Activated CD8-positive, alpha-beta memory T cell treated with anti-CD3 and anti-CD28 coated beads, Interleukin-2, amount 50 U/mL, for 24 hours (primary cell): Measurements from ENCODE around the gene THG1L.
"Not testable (repeated sequence)": the region's sequence is repeated elsewhere in the genome, so short reads cannot be mapped to it uniquely, and the experiment has no call there.

ENCODE experiments used
- DNase-seq: peaks from one replicate; pipeline ENCODE4 v3.0.0-alpha.2; 2020; ENCODE audit errors: extremely low read depth

THG1L gene

DNA sequence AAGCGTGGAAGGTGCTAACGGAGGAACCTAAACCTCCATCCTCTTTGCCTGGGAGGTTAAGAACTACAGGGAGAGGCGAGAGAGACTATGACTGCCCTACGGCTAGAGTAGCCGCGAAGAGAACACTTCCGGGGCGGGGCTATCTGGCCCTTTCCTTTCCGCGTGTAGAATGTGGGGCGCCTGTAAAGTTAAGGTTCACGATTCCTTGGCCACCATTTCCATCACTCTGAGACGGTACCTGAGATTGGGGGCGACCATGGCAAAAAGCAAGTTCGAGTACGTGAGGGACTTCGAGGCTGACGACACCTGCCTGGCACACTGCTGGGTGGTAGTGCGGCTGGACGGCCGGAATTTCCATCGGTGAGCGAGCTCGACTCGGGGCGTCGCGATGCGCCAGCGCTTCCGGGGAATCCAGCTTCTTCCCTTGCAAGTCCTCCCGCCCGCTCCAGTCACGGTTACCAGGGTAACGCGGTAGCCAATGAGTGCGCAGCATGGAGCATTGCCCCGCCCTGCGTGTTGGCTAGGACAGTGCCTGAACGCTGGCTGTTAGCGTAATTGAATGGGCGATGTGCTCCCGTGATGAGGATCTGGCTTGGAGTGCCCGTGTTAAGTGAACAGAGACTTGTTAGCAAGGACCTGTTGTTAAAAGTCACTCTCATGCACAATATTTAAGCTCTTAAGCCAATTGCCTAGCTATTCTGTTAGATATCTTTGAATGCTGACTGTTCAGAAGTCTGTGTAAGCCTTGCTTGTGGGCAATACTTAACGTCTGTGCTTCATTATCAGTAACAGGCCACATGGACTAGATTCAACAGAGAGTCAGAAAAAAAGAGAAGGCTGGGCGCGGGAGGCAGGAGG, at the start of gene THG1L:
TSS of gene THG1L (plus strand) at position 149 of the 858 bp plus-strand sequence. CDS start at position 170, 21 bp downstream.
- DNase-seq = peak; percentile 98

DNA sequence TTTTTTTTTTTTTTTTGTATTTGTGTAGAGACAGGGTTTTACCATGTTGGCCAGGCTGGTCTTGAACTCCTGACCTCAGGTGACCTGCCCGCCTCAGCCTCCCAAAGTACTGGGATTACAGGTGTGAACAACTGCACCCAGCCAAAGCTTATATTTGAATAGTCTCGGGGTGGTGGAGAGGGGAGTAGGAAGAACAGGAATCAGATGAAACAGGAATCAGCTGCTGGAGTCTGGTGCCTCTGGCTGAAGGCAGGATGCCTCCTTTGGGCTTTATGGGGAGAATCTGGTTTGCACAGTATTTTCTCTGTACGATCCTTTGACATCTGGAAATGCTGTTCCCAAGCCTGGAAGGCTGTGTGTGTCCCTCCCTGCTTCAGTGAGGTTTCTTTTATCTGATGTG, 49.0 kb upstream of the THG1L start:
- no peak for DNase-seq

DNA sequence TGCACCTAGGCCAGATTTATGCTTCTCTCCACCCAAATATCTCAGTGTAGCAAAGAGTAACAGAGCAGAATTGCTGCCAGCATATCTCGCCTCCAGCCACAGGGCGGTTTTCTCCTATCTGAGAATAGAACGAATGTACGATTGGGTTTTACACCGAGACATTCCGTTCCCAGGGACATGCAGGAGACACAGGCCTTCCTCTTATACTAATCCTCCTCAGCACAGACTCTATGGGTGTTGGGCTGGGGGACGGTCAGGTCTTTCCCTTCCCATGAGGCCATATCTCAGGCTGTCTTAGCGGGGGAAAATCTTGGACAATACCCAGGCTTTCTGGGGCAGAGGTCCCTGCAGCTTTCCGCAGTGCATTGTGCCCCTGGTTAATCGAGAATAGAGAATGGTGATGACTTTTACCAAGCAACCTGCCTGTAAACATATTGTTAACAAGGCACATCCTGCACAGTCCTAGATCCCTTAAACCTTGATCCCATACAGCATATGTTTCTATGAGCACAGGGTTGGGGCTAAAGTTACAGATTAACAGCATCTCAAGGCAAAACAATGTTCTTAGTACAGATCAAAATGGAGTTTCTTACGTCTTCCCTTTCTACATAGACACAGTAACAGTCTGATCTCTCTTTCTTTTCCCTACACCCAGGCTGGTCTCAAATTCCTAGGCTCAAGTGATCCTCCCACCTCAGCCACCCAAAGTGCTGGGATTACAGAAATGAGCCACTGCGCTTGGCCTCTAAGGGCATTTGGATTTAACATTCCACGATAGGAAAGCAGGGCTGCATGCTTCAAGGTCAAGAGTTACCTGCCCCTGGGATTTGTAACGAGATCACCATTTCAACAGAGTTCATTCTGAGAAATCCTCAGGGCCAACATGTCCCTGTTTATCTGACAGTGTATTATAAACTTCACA, 44.7 kb upstream of the THG1L start:
- not testable (repeated sequence) for DNase-seq

DNA sequence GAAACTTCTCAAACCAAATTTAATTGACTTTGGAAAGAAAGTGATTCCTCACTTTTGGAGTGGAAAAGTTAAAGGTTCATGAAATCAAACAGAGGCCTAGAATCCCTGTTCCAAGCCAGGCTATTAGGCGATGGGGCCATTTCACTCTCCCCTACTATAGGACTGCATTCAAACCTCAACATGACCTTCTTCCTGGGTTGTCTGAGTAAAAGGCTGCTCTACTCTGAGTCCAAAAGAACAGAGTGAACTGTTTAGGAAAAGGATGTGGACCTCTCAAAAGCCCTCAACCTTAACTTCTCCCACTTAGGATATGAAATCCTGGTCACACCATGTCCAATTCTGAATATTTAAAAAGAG, 44.0 kb upstream of the THG1L start:
- no peak for DNase-seq

DNA sequence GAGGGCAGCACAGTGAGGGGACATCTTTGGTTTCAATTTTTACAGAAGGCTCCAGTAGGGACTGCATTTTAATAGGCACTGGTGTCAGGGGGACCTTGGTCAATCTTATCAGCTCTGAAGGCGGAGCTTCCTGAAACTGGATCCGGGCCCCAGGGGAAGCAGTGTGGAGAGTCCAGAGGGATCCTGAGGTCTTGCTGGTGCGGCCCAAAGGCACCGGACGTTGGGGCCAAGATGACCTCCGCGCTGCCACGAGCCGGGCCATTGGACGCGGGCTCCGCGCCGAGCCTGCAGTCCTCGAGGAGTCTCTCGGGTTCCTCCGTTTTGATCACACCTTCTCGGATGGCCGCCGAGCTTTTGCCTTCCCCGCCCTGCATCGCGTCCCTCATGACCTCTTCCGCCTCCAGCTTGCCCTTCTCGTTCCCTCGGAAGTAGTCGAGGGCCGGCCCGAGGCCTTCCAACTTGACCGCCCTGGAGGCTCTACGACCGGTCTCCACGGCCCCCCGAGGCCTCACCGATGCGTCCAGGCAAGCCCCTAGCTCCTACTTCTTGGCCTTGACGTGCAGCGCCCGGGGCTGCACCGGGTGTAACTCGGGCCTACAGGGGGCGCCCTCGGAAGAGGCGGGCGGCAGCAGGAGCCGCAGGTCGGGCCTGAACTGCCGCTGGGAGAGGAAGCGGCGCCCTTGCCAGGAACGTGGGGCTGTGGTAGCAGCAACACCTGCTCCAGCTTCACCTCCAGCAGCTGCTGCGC, 41.1 kb upstream of the THG1L start:
- DNase-seq = no peak

DNA sequence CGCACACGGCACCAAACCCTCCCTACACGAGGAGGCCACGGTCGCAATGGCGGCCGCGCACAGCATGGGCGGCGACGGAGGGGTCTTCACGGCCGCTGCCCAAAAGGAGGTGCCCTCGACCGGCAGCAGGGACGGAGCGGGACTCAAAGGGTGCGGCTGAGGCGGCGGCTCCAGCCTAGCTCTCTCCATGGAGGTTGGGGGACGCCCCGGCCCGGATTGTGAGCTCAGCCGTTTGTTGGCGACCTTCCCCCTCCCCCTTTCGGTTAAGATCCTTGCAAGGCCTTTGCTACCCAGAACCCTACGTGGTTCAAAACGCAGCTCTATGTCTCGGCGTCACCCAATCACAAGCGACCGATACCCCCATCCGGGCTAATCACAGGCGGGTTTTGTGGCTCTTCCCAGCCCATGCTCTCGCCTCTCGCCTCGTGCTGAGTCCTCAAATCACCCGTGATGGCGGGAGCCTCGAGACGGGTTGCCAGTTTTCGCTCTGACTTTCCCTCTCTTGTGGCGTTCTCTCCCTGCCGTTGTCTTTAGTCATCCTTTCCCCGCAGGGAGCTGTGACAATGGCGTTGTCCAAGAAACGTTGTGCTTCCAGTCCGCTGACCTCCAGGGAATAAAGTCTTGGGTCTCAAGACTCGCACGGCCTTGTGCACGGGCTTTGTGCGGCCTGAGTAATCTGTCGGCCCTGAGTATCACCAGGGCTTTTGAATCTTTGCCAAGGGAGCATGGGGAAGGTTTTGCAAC, 40.4 kb upstream of the THG1L start:
- DNase-seq = no peak

DNA sequence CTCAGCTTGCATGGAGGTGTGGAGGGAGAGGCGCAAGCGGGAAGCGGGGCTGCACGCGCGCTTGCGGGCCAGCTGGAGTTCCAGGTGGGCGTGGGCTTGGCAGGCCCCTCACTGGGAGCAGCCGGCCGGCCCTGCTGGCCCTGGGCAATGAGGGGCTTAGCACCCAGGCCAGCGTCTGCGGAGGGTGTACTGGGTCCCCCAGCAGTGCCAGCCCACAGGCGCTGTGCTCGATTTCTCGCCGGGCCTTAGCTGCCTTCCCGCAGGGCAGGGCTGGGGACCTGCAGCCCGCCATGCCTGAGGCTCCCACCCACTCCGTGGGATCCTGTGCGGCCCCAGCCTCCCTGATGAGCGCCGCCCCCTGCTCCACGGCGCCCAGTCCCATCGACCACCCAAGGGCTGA, 37.4 kb upstream of the THG1L start:
- not testable (repeated sequence) for DNase-seq

DNA sequence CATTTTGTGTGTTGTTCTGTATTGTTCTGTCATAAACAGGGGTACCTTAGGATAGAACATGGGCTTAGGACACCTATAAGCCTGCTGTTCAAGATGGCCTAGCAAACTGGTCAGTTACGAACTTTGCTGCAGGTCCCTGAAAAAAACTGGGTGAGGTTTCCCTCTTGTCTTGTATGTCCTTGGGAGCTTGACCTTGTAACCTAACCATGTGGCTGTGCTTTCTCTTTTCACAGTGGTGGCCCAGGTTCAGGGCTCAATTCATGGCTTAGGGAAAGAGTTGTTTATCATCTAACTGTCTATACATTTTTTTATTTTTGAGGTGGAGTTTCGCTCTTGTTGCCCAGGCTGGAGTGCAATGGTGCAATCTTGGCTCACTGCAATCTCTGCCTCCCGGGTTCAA, 35.1 kb upstream of the THG1L start:
- not testable (repeated sequence) for DNase-seq

DNA sequence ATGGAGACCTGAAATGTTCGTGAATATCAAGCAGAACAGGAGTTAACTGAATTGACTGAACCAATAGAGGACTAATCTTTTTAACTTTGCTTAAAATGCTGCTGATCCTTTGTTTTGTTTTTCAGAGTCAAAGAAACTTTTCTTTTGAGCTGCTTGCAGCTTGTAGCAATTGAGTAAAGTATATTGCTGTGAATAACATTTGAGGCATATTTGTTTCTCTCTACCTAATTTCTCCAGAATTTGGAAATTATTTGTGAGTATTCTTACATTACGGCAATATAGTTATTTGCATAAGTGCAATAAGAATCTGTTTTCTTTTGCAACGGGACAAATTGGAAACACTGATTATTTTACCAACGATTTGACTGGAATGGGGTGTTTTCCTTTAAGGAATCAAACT, 32.5 kb upstream of the THG1L start:
- DNase-seq = not testable (repeated sequence)

DNA sequence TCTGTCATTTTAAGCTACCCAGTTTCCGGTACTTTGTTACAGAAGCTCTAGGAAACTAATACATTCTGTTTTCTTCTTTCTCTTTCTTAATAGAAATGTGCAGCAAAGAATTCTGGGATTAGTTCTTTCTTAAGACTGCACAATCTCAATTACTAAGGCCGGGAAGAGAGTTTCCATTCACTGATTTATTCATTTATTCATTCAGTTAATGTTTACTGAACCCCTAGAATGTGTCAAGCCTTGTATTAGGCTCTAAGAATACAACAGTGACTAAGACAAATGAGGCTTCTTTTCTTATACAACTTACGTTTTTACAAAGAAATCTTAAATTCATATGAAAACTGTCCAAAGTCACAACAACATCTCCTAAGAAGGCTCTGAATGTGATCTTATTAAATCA, 27.5 kb upstream of the THG1L start:
- DNase-seq = no peak

DNA sequence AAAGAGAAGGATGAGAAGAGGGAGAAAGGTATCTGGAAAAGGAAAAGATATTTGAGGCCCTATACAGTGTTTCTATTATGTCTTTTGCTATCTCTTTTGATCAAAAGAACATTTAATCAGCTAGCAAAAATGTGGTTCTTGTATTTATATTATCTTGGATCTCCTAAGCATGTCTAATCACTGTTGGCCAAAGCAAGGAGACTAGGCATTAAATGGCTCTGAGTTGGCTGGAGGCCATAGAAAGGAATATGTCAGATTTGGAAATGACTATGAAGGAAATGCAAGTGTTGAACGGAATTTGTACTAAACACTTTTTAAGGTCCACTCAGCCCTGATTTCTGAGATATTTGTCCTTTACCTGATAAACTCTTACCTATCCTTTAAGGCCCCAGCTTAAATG, 22.4 kb upstream of the THG1L start:
- no peak for DNase-seq

DNA sequence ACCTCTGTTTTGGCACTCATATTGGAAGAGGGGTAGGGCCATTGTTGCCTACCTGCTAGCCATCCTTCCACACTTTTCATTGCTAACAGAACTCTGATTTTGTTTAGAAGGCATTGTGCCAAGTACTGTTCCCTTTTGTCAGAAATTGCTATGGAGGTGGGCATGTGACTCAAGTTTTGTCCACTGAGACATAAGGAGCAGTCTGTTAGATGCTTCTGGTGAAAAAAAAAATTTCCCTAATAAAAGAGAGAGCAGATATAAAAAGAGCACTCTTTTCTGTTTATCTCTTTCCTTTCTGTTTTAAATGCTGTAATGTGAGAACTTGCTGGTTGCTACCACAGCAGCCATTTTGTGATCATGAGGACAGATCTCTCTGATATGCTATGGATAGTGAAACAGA, 21.9 kb upstream of the THG1L start:
- no peak for DNase-seq

DNA sequence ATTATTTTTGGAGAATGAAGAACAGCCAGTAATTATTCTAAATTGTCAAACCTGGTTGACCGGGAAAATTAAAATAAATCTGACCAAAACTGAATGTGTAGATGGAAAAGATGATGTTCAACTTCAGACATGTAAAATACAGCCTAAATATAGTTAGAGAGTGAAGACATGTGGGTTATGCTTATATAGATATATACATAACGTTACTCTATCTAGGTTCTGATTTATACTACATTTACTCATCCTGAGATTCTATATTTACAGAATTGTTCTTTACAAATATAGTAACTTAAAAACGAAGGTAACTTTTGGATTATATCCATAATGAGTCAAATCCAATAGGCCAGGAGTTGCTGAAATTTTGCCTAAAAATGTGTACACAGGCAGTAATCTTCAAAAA, 20.8 kb upstream of the THG1L start:
- DNase-seq = no peak

DNA sequence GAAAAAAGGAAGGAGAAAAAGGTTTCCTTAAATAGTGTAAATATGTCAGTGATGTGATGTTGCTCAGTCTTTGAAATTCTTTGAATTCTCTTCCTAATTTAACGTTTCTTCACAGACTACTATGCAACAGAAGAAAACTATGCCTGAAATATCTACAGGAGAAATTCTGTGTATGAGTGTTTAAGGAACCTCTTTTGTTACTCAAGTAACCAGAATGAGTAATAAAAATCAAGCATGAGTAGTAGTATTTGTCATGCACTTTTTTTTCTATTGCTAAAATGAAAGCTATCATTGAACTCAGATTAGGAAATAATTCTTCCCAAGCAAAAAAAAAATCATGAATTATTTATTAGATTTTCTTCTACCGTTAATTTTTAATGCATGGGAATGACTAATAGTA, 20.3 kb upstream of the THG1L start:
- DNase-seq = no peak

DNA sequence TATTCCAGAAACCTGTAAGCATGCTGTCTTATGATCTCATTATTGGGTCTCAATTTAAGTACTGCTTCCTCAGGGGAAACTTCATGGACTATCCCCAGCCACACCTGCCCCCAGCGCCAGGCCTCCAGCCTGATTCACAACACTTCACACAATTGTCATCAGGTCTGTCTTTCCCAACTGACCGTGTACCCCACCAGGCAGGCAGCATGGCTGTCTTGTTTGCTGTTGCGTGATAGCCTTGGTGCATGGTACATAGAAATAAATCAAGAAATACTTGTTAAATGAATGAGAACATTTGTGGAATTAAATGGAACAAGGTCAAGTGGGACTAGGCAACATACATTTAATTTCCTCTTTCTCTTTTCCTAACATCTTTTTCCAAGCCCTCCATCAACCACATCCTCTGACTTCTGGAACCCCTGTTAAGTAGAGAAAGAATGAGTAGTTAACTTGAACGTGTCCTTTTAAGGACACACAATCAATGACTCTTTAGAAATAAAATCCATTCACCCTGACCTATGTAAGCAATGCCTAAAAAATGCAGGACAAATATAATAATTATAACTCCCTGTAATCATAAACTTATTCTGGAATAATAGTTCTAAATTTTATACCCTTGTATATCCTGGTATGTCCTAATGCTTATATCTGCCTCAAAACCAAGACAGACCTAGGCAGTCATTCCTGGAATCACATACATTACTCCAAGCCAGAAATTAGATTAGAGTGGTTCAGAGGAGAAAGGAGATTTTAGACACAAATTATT, 17.2 kb upstream of the THG1L start:
- DNase-seq = no peak

DNA sequence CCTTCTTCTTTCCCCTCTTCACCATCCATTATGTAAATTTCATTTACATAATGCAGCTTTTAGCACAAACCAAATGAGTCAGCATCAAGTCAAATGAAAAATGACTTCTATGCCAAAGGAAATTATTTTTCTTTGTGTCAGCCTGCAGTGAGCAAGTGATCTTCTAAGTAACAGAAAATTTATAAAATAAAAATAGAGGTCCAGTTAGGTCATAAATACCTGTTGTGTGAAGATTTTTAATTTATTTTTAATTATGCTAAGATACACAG, 16.7 kb upstream of the THG1L start:
- DNase-seq = no peak

DNA sequence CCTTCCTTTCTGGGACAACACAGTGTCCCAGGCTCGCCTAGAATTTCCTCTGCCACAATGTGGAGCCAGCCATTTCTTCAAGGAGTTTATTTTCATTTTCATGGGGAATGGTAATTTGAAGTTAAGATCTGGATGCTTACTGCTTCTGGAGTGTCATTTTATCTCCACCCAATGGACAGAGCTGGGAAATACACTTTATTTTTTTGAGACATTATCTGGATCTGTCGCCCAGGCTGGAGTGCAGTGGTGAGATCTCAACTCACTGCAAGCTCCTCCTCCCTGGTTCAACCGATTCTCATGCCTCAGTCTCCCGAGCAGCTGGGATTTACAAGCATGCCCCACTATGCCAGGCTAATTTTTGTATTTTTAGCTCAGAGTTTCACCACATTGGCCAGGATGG, 12.7 kb upstream of the THG1L start:
- no peak for DNase-seq

DNA sequence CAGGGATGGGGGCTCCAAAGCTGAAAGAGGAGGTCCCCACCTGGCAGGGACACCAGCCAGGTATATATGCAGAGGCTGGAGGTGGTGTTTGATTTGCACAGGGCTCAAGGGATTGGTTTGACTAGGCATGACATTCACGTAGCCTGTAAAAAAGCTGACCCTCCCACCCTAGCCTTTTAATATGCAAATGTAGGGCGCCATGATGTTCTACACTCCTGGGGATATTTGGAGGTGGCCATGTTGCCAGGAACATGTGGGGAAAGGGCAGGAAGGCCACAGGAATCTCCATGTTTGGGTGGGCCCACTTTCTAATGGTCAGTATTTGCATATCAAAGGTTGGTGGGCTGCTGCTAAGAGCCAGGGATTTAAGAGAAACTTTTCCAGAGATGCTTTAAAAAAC, 12.0 kb upstream of the THG1L start:
- DNase-seq = no peak

DNA sequence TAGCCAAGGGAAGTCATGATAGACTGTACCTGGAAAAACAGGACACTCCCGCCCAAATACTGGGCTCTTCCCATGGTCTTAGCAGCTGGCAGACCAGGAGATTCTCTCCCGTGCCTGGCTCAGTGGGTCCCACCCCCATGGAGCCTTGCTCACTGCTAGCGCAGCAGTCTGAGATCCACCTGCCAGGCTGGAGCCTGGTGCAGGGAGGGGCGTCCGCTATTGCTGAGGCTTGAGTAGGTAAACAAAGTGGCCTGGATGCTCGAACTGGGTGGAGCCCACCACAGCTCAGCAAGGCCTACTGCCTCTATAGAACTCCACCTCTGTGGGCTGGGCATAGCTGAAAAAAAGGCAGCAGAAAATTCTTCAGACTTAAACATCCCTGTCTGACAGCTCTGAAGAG, 10.1 kb upstream of the THG1L start:
- no peak for DNase-seq

DNA sequence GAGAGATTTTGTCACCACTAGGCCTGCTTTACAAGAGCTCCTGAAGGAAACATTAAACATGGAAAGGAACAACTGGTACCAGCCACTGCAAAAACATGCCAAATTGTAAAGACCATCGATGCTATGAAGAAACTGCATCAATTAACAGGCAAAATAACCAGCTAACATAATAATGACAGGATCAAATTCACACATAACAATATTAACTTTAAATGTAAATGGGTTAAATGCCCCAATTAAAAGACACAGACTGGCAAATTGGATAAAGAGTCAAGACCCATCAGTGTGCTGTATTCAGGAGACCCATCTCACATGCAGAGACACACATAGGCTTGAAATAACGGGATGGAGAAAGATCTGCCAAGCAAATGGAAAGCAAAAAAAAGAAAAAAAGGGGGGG, 8.3 kb upstream of the THG1L start:
- DNase-seq = not testable (repeated sequence)

DNA sequence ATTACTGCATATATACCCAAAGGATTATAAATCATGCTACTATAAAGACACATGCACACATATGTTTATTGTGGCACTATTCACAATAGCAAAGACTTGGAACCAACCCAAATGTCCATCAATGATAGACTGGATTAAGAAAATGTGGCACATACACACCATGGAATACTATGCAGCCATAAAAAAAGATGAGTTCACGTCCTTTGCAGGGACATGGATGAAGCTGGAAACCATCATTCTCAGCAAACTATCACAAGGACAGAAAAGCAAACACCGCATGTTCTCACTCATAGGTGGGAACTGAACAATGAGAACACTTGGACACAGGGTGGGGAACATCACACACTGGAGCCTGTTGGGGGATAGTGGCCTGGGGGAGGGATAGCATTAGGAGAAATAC, 4.6 kb upstream of the THG1L start:
- DNase-seq = not testable (repeated sequence)
